HCT116 (cell line): ENCODE measurements around the gene CHRNE. TPM values are rescaled to one million over a fixed set of nuclear protein-coding genes. Genes with fewer than 3 reads are reported as not detected.

Source experiments
- ATAC-seq: fragments of 200-7000 bp; cut with Tn5 transposase; 2 replicates; pipeline ENCODE4 v1.9.1; 2020; ENCODE audit warnings: mild to moderate bottlenecking, moderate library complexity
- BruUV-seq: library from RNA; stranded (reverse); fragments of 400-500 nt; replicated peaks from 2 replicates; lab custom pipeline; 2021; lab: Mats Ljungman, UMichigan
- CTCF ChIA-PET: fragments of 300-600 bp; sonication (Branson Sonifier 250); formaldehyde crosslinking; loops from one replicate; lab custom pipeline; 2021; ENCODE audit warnings: antibody characterized with exemption; lab: Charles Lee
- POLR2A ChIA-PET: fragments of 300-600, 350-600 bp; sonication (Branson Sonifier 250); formaldehyde crosslinking; loops from one replicate; lab custom pipeline; 2021; ENCODE audit warnings: antibody characterized with exemption; lab: Charles Lee
- RAD21 ChIA-PET, 2 experiments: fragments of 300-600 bp; sonication (Branson Sonifier 250); formaldehyde crosslinking; loops; one replicate each; lab custom pipeline; 2023; ENCODE audit warnings: low total read pairs in 2 of 2; ENCODE audit not compliant: uncharacterized antibody in 2 of 2, unreplicated experiment in 2 of 2, low non-redundant PET in 1 of 2; lab: Charles Lee
- DNase-seq: peaks from one replicate; pipeline ENCODE4 v3.0.0-alpha.2; 2010; ENCODE audit warnings: low read depth, low spot score
- H2AFZ ChIP-seq: fragments of 200-600 bp; shearing (Covaris generic), sonication (generic); 2 replicates; pipeline ENCODE4 v1.6.1; 2017; ENCODE audit warnings: low read depth, mixed run types, mixed read lengths, antibody characterized with exemption, low read length; ENCODE audit not compliant: poor library complexity, severe bottlenecking
- H3K27ac ChIP-seq: 2 replicates; pipeline ENCODE4 v1.5.1; 2012; ENCODE audit warnings: low read depth, low read length
- H3K27me3 ChIP-seq: fragments of 200-600 bp; sonication (generic); 2 replicates; pipeline ENCODE4 v1.6.1; 2016; ENCODE audit warnings: mixed run types, low read length, mixed read lengths; ENCODE audit not compliant: insufficient read depth
- H3K36me3 ChIP-seq, 2 experiments: fragments of 200-500 bp in 1 of 2; fragments of 200-600 bp in 1 of 2; sonication (Bioruptor generic) in 1 of 2; sonication (generic) in 1 of 2; 2 replicates each; pipeline versions ENCODE4 v1.5.1 to v1.6.1; 2014 to 2016; ENCODE audit warnings: low read length in 2 of 2, inconsistent platforms in 1 of 2, mixed read lengths in 1 of 2, mixed run types in 1 of 2; ENCODE audit not compliant: insufficient read depth in 2 of 2, control insufficient read depth in 1 of 2
- H3K4me1 ChIP-seq, 2 experiments: fragments of 200-600 bp in 1 of 2; sonication (generic) in 1 of 2; 2 replicates each; pipeline versions ENCODE4 v1.5.1 to v1.6.1; 2012 to 2017; ENCODE audit warnings: low read length in 2 of 2, inconsistent platforms in 1 of 2, mild to moderate bottlenecking in 1 of 2, mixed read lengths in 1 of 2, mixed run types in 1 of 2, moderate library complexity in 1 of 2; ENCODE audit not compliant: insufficient read depth in 2 of 2, control insufficient read depth in 1 of 2
- H3K4me2 ChIP-seq: fragments of 200-600 bp; sonication (generic); 2 replicates; pipeline ENCODE4 v1.6.1; 2017; ENCODE audit warnings: mixed run types, low read length, mixed read lengths
- H3K4me3 ChIP-seq, 2 experiments: fragments of 200-600 bp in 1 of 2; sonication (generic) in 1 of 2; replicated peaks in 1 of 2; 2 replicates each; pipeline ENCODE4 v1.5.1; 2011 to 2016; ENCODE audit warnings: low read length in 2 of 2, control low read depth in 1 of 2, low read depth in 1 of 2, mild to moderate bottlenecking in 1 of 2, mixed read lengths in 1 of 2, mixed run types in 1 of 2
- H3K79me2 ChIP-seq: fragments of 200-600 bp; sonication (generic); 2 replicates; pipeline ENCODE4 v1.6.1; 2017; ENCODE audit warnings: mild to moderate bottlenecking, mixed run types, low read length, moderate library complexity, mixed read lengths; ENCODE audit not compliant: insufficient read depth
- H3K9ac ChIP-seq: fragments of 200-600 bp; sonication (generic); 2 replicates; pipeline ENCODE4 v1.6.1; 2016; ENCODE audit warnings: low read length, mixed read lengths
- H3K9me2 ChIP-seq: fragments of 200-600 bp; sonication (generic), shearing (Covaris generic); 2 replicates; pipeline ENCODE4 v1.6.1; 2017; ENCODE audit warnings: mixed run types, mild to moderate bottlenecking, moderate library complexity; ENCODE audit not compliant: insufficient read depth
- H3K9me3 ChIP-seq, 2 experiments: fragments of 200-500 bp in 1 of 2; fragments of 200-600 bp in 1 of 2; sonication (Bioruptor generic) in 1 of 2; sonication (generic) in 1 of 2; 2 replicates each; pipeline ENCODE4 v1.6.1; 2014 to 2017; ENCODE audit warnings: low read length in 2 of 2, mixed read lengths in 2 of 2, inconsistent platforms in 1 of 2, low read depth in 1 of 2, mild to moderate bottlenecking in 1 of 2, mixed run types in 1 of 2, moderate library complexity in 1 of 2; ENCODE audit not compliant: control insufficient read depth in 1 of 2, insufficient read depth in 1 of 2
- H4K20me1 ChIP-seq: fragments of 200-600 bp; sonication (generic), shearing (Covaris generic); 2 replicates; pipeline ENCODE4 v1.6.1; 2017; ENCODE audit warnings: mixed run types, mild to moderate bottlenecking, moderate library complexity; ENCODE audit not compliant: insufficient read depth
- CBX3 ChIP-seq: IDR thresholded peaks from 2 replicates; pipeline ENCODE4 v1.6.1; 2012; ENCODE audit warnings: low read depth
- ELF1 ChIP-seq: IDR thresholded peaks from 2 replicates; pipeline ENCODE4 v1.6.1; 2012; ENCODE audit warnings: low read depth, borderline replicate concordance
- EZH2 ChIP-seq: fragments of 200-600 bp; sonication (generic); IDR thresholded peaks from 2 replicates; pipeline ENCODE4 v1.6.1; 2017; ENCODE audit warnings: antibody characterized with exemption, mixed run types
- EZH2phosphoT487 ChIP-seq: fragments of 200-600 bp; IDR thresholded peaks from 2 replicates; pipeline ENCODE4 v1.6.1; 2018; ENCODE audit warnings: antibody characterized with exemption, borderline replicate concordance
- FOSL1 ChIP-seq: IDR thresholded peaks from 2 replicates; pipeline ENCODE4 v1.6.1; 2012; ENCODE audit warnings: low read depth
- JUND ChIP-seq: IDR thresholded peaks from 2 replicates; pipeline ENCODE4 v1.6.1; 2012
- POLR2A ChIP-seq: IDR thresholded peaks from 2 replicates; pipeline ENCODE4 v1.7.0; 2011; ENCODE audit warnings: borderline replicate concordance; ENCODE audit not compliant: insufficient read depth, insufficient read length; ENCODE audit errors: extremely low read depth
- POLR2AphosphoS5 ChIP-seq: IDR thresholded peaks from 2 replicates; pipeline ENCODE4 v1.6.1; 2011; ENCODE audit warnings: mild to moderate bottlenecking, low read depth, low read length, moderate library complexity
- SIN3A ChIP-seq: IDR thresholded peaks from 2 replicates; pipeline ENCODE4 v1.6.1; 2012; ENCODE audit warnings: low read depth
- SP1 ChIP-seq: IDR thresholded peaks from 2 replicates; pipeline ENCODE4 v1.6.1; 2012; ENCODE audit warnings: low read depth
- SRF ChIP-seq: IDR thresholded peaks from 2 replicates; pipeline ENCODE4 v1.6.1; 2012; ENCODE audit warnings: low read depth
- TCF7L2 ChIP-seq: IDR thresholded peaks from 2 replicates; pipeline ENCODE4 v1.7.0; 2011; ENCODE audit warnings: borderline replicate concordance, inconsistent platforms; ENCODE audit not compliant: insufficient read depth, insufficient read length; ENCODE audit errors: extremely low read depth
- YY1 ChIP-seq: IDR thresholded peaks from 2 replicates; pipeline ENCODE4 v1.6.1; 2011; ENCODE audit warnings: low read length, low read depth, moderate library complexity, mild to moderate bottlenecking; ENCODE audit not compliant: insufficient replicate concordance; ENCODE audit errors: extremely low read depth
- ZFX ChIP-seq: fragments of 450-650 bp; IDR thresholded peaks from 2 replicates; pipeline ENCODE4 v1.6.1; 2017
- ZNF274 ChIP-seq: fragments of 200-500 bp; sonication (Bioruptor generic); IDR thresholded peaks from 2 replicates; pipeline ENCODE4 v1.6.1; 2014; ENCODE audit warnings: mild to moderate bottlenecking, low read depth, low read length, inconsistent platforms
- intact Hi-C: fragments of 100-400 bp; cut with micrococcal nuclease; formaldehyde crosslinking; loops from 2 replicates; pipeline ENCODE4 v1.10.0; 2022
- total RNA-seq: library from RNA; stranded (reverse); gene quantifications from one replicate; pipeline ENCODE4 v1.2.1, GENCODE V29; 2021; ENCODE audit not compliant: unreplicated experiment
- TF ChIP-seq, protein P1 (sequence below): IDR thresholded peaks from 2 replicates; pipeline ENCODE4 v1.6.1; 2012; ENCODE audit warnings: low read depth
- TF ChIP-seq, protein P2 (sequence below): IDR thresholded peaks from 2 replicates; pipeline ENCODE4 v1.6.1; 2012
- TF ChIP-seq, protein P3 (sequence below), 3 experiments: fragments of 200-600 bp in 1 of 3; sonication (generic) in 1 of 3; IDR thresholded peaks in 2 of 3; conservative IDR thresholded peaks in 1 of 3; 2 replicates each; pipeline ENCODE4 v1.5.1; 2012 to 2017; ENCODE audit warnings: low read depth in 2 of 3, low read length in 2 of 3, antibody characterized with exemption in 1 of 3, borderline replicate concordance in 1 of 3, control low read depth in 1 of 3, mild to moderate bottlenecking in 1 of 3, mixed read lengths in 1 of 3, mixed run types in 1 of 3, moderate library complexity in 1 of 3; ENCODE audit not compliant: insufficient read depth in 1 of 3
- TF ChIP-seq, protein P4 (sequence below): IDR thresholded peaks from 2 replicates; pipeline ENCODE4 v1.6.1; 2012

Gene CHRNE
- total RNA-seq, 1 experiment from 2014 or later, result 0.30 TPM

DNA sequence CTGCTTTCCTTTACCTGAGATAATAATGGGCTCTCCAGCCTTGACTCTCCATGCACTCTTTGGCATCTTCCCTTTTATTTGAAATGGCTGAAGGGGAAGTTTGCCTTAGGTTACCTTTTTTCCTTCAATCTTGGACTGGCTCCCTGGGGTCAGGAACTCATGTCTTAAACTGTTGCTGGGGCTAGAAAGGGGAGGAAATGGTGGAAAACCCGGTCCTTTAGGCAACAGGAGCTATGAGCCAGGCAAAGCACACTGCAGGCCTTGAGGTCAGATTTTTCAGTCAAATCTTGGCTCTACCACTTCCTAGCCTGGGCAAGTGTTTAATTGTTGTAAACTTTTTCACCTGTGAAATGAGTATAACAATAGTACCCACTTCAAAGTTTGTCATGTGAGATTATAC lies 39.6 kb downstream of the CHRNE start:
- ChIA-PET POLR2A (no interaction called here), RAD21 (no interaction called here), CTCF (no interaction called here)
- peaks cover 35% of the 10 kb centered on the region for H3K79me2 ChIP-seq
- TF ChIP-seq, protein P1, sequence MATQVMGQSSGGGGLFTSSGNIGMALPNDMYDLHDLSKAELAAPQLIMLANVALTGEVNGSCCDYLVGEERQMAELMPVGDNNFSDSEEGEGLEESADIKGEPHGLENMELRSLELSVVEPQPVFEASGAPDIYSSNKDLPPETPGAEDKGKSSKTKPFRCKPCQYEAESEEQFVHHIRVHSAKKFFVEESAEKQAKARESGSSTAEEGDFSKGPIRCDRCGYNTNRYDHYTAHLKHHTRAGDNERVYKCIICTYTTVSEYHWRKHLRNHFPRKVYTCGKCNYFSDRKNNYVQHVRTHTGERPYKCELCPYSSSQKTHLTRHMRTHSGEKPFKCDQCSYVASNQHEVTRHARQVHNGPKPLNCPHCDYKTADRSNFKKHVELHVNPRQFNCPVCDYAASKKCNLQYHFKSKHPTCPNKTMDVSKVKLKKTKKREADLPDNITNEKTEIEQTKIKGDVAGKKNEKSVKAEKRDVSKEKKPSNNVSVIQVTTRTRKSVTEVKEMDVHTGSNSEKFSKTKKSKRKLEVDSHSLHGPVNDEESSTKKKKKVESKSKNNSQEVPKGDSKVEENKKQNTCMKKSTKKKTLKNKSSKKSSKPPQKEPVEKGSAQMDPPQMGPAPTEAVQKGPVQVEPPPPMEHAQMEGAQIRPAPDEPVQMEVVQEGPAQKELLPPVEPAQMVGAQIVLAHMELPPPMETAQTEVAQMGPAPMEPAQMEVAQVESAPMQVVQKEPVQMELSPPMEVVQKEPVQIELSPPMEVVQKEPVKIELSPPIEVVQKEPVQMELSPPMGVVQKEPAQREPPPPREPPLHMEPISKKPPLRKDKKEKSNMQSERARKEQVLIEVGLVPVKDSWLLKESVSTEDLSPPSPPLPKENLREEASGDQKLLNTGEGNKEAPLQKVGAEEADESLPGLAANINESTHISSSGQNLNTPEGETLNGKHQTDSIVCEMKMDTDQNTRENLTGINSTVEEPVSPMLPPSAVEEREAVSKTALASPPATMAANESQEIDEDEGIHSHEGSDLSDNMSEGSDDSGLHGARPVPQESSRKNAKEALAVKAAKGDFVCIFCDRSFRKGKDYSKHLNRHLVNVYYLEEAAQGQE, result no peak
- TF ChIP-seq SRF (no peak), ELF1 (no peak), EZH2phosphoT487 (no peak), FOSL1 (no peak), SIN3A (no peak), ZNF274 (no peak), POLR2AphosphoS5 (no peak), SP1 (no peak), JUND (no peak), YY1 (no peak), ZFX (no peak), TCF7L2 (no peak), POLR2A (no peak), EZH2 (no peak), CBX3 (no peak)
- TF ChIP-seq, protein P2, sequence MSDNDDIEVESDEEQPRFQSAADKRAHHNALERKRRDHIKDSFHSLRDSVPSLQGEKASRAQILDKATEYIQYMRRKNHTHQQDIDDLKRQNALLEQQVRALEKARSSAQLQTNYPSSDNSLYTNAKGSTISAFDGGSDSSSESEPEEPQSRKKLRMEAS, result no peak
- TF ChIP-seq, protein P3, sequence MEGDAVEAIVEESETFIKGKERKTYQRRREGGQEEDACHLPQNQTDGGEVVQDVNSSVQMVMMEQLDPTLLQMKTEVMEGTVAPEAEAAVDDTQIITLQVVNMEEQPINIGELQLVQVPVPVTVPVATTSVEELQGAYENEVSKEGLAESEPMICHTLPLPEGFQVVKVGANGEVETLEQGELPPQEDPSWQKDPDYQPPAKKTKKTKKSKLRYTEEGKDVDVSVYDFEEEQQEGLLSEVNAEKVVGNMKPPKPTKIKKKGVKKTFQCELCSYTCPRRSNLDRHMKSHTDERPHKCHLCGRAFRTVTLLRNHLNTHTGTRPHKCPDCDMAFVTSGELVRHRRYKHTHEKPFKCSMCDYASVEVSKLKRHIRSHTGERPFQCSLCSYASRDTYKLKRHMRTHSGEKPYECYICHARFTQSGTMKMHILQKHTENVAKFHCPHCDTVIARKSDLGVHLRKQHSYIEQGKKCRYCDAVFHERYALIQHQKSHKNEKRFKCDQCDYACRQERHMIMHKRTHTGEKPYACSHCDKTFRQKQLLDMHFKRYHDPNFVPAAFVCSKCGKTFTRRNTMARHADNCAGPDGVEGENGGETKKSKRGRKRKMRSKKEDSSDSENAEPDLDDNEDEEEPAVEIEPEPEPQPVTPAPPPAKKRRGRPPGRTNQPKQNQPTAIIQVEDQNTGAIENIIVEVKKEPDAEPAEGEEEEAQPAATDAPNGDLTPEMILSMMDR (IDR thresholded peaks at IDR 0.05 in 2 of 3, conservative IDR thresholded peaks at IDR 0.05 in 1 of 3; ENCODE audit: borderline replicate concordance in 1 of 3, insufficient read depth in 1 of 3, low read depth in 2 of 3, low read length in 2 of 3), result no peak
- TF ChIP-seq, protein P4, sequence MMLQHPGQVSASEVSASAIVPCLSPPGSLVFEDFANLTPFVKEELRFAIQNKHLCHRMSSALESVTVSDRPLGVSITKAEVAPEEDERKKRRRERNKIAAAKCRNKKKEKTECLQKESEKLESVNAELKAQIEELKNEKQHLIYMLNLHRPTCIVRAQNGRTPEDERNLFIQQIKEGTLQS, result no peak
- H3K9me3 ChIP-seq, result no peaks in the 10 kb centered on the region
- no peak overlapping the region for H3K4me3 ChIP-seq
- intact Hi-C loops, result no loop called here
- no peak overlapping the region for H3K27ac ChIP-seq
- no peak overlapping the region for H2AFZ ChIP-seq
- H3K9ac ChIP-seq, result no peak overlapping the region
- no TSS peak for BruUV-seq
- H3K36me3 ChIP-seq, result no peaks in the 10 kb centered on the region
- DNase-seq (no peak), ATAC-seq (no peak)
- no peaks in the 10 kb centered on the region for H3K9me2 ChIP-seq
- no peaks in the 10 kb centered on the region for H3K27me3 ChIP-seq
- no peaks in the 10 kb centered on the region for H4K20me1 ChIP-seq
- H3K4me2 ChIP-seq, result no peak overlapping the region
- peaks cover 6 to 10% of the 10 kb centered on the region in 2 experiments; a peak in 3 of 4 replicates for H3K4me1 ChIP-seq
